ENCODE measurements around the gene TPK1. TPM values are rescaled to one million over a fixed set of nuclear protein-coding genes. Genes with fewer than 3 reads are reported as not detected.

The TPK1 gene
- total and polyA plus RNA-seq, 2 of the 4 experiments (the other 2 are of a cell fraction), result 0.38 to 1.8 TPM

DNA sequence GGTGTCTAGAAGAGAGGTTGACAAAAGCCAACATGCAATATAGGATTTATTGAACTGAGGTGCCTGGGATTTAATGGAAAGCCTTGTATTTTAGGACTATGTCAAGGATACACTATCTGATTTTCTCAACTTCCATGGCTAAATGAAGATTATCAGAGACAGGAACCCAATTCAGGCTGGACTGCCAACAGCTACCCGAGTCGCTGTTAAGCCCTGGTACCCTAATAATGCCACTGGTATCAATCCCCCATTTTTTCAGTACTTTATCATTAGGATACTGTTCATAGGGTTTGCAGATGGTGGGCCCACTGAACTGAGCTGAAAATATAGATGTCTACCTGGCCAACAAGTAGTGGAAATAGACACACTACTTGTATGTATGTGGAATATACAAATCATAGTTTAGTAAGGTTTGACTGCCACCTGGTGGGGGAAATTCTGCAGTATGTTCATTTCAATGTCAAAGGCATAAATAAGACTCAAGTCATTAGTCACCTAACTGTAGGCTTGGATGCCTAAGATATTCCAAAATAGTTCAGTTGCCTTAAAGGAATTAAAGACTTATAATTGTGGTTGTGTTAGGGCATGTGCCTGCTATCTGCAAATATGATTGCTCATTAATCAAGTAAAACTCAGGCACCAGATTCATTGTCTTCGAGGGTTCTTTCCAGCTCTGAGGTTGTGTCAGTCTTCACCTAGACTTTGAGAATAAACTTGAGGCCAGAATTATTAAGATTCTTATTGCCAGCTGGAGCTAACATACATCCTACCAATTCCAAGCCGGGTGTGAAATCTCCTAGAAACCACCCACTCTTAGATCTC is 398.3 kb downstream of the TPK1 start:
- H2AK5ac ChIP-seq (ENCODE audit: low read depth, low read length), result no peak overlapping the region
- no peaks in the 10 kb centered on the region for H4K20me1 ChIP-seq (ENCODE audit: insufficient read depth, low read length)
- no peaks in the 10 kb centered on the region for H3K27me3 ChIP-seq (ENCODE audit: control insufficient read depth, insufficient read depth, low read length)
- peaks cover 22% of the 10 kb centered on the region for H3K9me3 ChIP-seq (ENCODE audit: control insufficient read depth, insufficient read depth, low read length)
- TF ChIP-seq MAZ (IDR thresholded peaks at IDR 0.05; ENCODE audit: borderline replicate concordance, low read depth, low read length) (no peak), MXI1 (IDR thresholded peaks at IDR 0.05; ENCODE audit: borderline replicate concordance, low read depth, low read length) (no peak), MAFK (IDR thresholded peaks at IDR 0.05; ENCODE audit: low read depth, low read length) (no peak), SMC3 (IDR thresholded peaks at IDR 0.05; ENCODE audit: low read depth, low read length) (no peak), BHLHE40 (IDR thresholded peaks at IDR 0.05; ENCODE audit: low read depth, low read length) (no peak), NFE2L2 (IDR thresholded peaks at IDR 0.05; ENCODE audit: low read depth, low read length) (no peak)
- TF ChIP-seq, protein P1, sequence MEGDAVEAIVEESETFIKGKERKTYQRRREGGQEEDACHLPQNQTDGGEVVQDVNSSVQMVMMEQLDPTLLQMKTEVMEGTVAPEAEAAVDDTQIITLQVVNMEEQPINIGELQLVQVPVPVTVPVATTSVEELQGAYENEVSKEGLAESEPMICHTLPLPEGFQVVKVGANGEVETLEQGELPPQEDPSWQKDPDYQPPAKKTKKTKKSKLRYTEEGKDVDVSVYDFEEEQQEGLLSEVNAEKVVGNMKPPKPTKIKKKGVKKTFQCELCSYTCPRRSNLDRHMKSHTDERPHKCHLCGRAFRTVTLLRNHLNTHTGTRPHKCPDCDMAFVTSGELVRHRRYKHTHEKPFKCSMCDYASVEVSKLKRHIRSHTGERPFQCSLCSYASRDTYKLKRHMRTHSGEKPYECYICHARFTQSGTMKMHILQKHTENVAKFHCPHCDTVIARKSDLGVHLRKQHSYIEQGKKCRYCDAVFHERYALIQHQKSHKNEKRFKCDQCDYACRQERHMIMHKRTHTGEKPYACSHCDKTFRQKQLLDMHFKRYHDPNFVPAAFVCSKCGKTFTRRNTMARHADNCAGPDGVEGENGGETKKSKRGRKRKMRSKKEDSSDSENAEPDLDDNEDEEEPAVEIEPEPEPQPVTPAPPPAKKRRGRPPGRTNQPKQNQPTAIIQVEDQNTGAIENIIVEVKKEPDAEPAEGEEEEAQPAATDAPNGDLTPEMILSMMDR (conservative IDR thresholded peaks at IDR 0.05; ENCODE audit: low read depth, low read length), result 0 out of 2 replicates have a peak, but pooled peaks have one; percentile 2
- H3K23ac ChIP-seq (ENCODE audit: low read depth, low read length), result no peak overlapping the region
- H3K4me3 ChIP-seq (ENCODE audit: insufficient read depth, low read depth, low read length), result no peak overlapping the region
- no peak overlapping the region for H3K9ac ChIP-seq (ENCODE audit: low read depth, low read length)
- no peak overlapping the region for H3K4me2 ChIP-seq (ENCODE audit: low read depth, low read length)
- no peak overlapping the region for H2BK20ac ChIP-seq (ENCODE audit: low read depth, low read length)
- in situ Hi-C loops (cut with MboI; ENCODE audit: low sequenced_read_pairs), result no loop called here
- H2BK120ac ChIP-seq (ENCODE audit: low read depth, low read length), result no peak overlapping the region
- dilution Hi-C loops (cut with HindIII; ENCODE audit: low sequenced_read_pairs, unreplicated experiment), result no loop called here
- no peak overlapping the region for H3K4ac ChIP-seq (ENCODE audit: low read depth, low read length)
- DNase-seq (peak; percentile 17), ATAC-seq (ENCODE audit: low read depth) (no peak)
- H4K91ac ChIP-seq (ENCODE audit: insufficient read depth, low read depth, low read length), result no peak overlapping the region
- no peaks in the 10 kb centered on the region for H3K36me3 ChIP-seq (ENCODE audit: control insufficient read depth, insufficient read depth, low read length)
- no peak overlapping the region for H3K56ac ChIP-seq (ENCODE audit: extremely low read depth, insufficient read depth, low read length)
- no peaks in the 10 kb centered on the region for H3K4me1 ChIP-seq (ENCODE audit: control insufficient read depth, insufficient read depth, low read length)
- no peak overlapping the region for H2AK9ac ChIP-seq (replicated peaks; ENCODE audit: low read depth, low read length, poor library complexity)
- BruUV-seq (replicated peaks), result no TSS peak
- intact Hi-C loops (cut with micrococcal nuclease), result no loop called here
- no peaks in the 10 kb centered on the region for H3K9me1 ChIP-seq (ENCODE audit: insufficient read depth, low read length)
- H2BK15ac ChIP-seq (ENCODE audit: low read depth, low read length), result no peak overlapping the region
- ChIA-PET POLR2A (ENCODE audit: unreplicated experiment) (no interaction called here), CTCF (no interaction called here)
- no CpG with 5 or more reads among the region's 4 CpGs for WGBS, 2 experiments (ENCODE audit: extremely low coverage in 2 of 2, insufficient read length in 1 of 2)
- H3K27ac ChIP-seq (ENCODE audit: insufficient read depth, low read length), result no peak overlapping the region
- H4K8ac ChIP-seq (ENCODE audit: low read depth in 2 of 2, low read length in 2 of 2), result no peak overlapping the region
- H4K5ac ChIP-seq (ENCODE audit: low read depth, low read length), result no peak overlapping the region
- no peak overlapping the region for H3K14ac ChIP-seq (replicated peaks; ENCODE audit: low read depth, low read length)
- no peak overlapping the region for H2BK5ac ChIP-seq (ENCODE audit: low read depth, low read length, poor library complexity, severe bottlenecking)
- H3K79me1 ChIP-seq (ENCODE audit: low read depth in 1 of 2, low read length in 2 of 2), result no peaks in the 10 kb centered on the region
- no peak overlapping the region for H3K18ac ChIP-seq (ENCODE audit: low read depth, low read length)
- H2AFZ ChIP-seq (replicated peaks; ENCODE audit: low read length, poor library complexity), result no peak overlapping the region
